ENCODE measurements around the gene CDCP1. TPM values are rescaled to one million over a fixed set of nuclear protein-coding genes. Genes with fewer than 3 reads are reported as not detected.
A peak's percentile ranks its signal among the peaks of the same experiment; 100 is the strongest.

The CDCP1 gene
- total and polyA plus RNA-seq, 8 donors, result 0.30 to 31.4 (median 0.57) TPM

DNA sequence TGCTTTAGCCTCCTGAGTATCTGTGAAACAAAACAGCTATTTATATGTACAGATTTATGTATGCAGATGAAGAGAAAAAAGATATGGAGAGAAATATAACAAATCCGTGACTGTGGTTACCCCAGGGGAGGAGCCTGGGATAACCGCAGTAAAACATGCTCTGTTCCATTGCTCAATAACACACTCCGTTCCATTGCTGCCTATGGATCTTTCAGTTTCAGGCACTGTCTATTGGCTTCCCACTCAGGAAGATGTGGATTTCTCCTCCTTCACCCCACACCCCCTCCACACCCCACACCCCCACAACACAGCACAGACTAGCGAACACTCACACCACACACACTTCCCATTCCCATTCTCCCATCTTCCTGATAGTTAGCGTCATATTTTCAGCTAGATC lies 47.9 kb downstream of the CDCP1 start:
- Histone ChIP-seq H3K4me3 (no peak overlapping the region), H3K4me1 (peaks cover 0 to 14% of the 10 kb centered on the region in 2 donors), H3K27ac (no peak overlapping the region), H3K9me3 (no peaks in the 10 kb centered on the region), H3K27me3 (no peaks in the 10 kb centered on the region), H3K36me3 (no peaks in the 10 kb centered on the region)
- DNase-seq (no peak), ATAC-seq (no peak)
- TF ChIP-seq, protein P1, sequence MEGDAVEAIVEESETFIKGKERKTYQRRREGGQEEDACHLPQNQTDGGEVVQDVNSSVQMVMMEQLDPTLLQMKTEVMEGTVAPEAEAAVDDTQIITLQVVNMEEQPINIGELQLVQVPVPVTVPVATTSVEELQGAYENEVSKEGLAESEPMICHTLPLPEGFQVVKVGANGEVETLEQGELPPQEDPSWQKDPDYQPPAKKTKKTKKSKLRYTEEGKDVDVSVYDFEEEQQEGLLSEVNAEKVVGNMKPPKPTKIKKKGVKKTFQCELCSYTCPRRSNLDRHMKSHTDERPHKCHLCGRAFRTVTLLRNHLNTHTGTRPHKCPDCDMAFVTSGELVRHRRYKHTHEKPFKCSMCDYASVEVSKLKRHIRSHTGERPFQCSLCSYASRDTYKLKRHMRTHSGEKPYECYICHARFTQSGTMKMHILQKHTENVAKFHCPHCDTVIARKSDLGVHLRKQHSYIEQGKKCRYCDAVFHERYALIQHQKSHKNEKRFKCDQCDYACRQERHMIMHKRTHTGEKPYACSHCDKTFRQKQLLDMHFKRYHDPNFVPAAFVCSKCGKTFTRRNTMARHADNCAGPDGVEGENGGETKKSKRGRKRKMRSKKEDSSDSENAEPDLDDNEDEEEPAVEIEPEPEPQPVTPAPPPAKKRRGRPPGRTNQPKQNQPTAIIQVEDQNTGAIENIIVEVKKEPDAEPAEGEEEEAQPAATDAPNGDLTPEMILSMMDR (IDR thresholded peaks at IDR 0.05), result no peak
- intact Hi-C loops (cut with DNase I), result no loop called here

DNA sequence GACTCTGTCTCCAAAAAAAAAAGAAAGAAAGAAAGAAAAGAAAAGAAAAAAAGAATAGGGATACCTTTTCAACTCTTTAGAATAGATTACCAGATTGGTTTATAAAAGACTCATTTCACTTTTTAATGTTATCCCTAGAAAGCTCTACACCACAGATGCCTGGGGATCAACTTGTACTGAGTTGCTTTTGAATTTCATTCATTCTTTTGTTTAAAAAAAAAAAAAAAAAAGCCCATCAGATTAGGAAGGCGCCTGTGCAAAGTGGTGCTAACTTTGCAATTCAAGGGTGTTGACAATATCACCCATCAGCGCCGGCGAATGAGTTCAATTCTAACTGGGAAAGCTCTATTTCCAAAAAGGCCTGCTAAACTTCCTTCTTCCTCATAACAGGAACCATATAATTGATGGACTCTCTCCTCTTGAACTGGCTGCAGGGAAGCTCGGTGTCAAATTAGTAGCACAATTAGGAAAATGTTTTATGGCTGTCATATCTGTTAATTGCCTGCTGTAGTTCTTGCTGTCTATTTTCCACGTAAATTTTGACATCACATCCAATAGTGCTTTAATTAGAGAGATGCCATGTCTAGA lies 48.8 kb downstream of the CDCP1 start:
- Histone ChIP-seq H3K27ac (no peak overlapping the region), H3K27me3 (no peaks in the 10 kb centered on the region), H3K9me3 (no peaks in the 10 kb centered on the region), H3K4me3 (no peak overlapping the region), H3K4me1 (peaks cover 0 to 14% of the 10 kb centered on the region in 2 donors), H3K36me3 (no peaks in the 10 kb centered on the region)
- TF ChIP-seq, protein P1 (IDR thresholded peaks at IDR 0.05), result no peak
- intact Hi-C loops (cut with DNase I), result no loop called here
- ATAC-seq (no peak), DNase-seq (no peak)

GRCh38 chr3:45095916-45096526 lies 50.2 kb downstream of the CDCP1 start:
- H3K36me3 ChIP-seq, result peaks cover 0 to 6% of the 10 kb centered on the region in 2 donors
- no peak overlapping the region for H3K27ac ChIP-seq
- no peaks in the 10 kb centered on the region for H3K27me3 ChIP-seq
- peaks cover 0 to 14% of the 10 kb centered on the region in 2 donors for H3K4me1 ChIP-seq
- ATAC-seq (no peak), DNase-seq (no peak)
- H3K9me3 ChIP-seq, result peaks cover 0 to 2% of the 10 kb centered on the region in 2 donors
- TF ChIP-seq, protein P1 (IDR thresholded peaks at IDR 0.05), result no peak
- intact Hi-C loops (cut with DNase I), result no loop called here
- H3K4me3 ChIP-seq, result no peak overlapping the region

GRCh38 chr3:45093176-45093575 lies 53.0 kb downstream of the CDCP1 start:
- H3K4me1 ChIP-seq, result peaks cover 0 to 12% of the 10 kb centered on the region in 2 donors
- H3K36me3 ChIP-seq, result peaks cover 0 to 19% of the 10 kb centered on the region in 2 donors
- peaks cover 0 to 2% of the 10 kb centered on the region in 2 donors for H3K9me3 ChIP-seq
- TF ChIP-seq, protein P1 (IDR thresholded peaks at IDR 0.05), result no peak
- no peak for DNase-seq
- intact Hi-C loops (cut with DNase I), result no loop called here
- H3K27ac ChIP-seq, result no peak overlapping the region
- no peaks in the 10 kb centered on the region for H3K27me3 ChIP-seq
- no peak overlapping the region for H3K4me3 ChIP-seq
- no peak for ATAC-seq

DNA sequence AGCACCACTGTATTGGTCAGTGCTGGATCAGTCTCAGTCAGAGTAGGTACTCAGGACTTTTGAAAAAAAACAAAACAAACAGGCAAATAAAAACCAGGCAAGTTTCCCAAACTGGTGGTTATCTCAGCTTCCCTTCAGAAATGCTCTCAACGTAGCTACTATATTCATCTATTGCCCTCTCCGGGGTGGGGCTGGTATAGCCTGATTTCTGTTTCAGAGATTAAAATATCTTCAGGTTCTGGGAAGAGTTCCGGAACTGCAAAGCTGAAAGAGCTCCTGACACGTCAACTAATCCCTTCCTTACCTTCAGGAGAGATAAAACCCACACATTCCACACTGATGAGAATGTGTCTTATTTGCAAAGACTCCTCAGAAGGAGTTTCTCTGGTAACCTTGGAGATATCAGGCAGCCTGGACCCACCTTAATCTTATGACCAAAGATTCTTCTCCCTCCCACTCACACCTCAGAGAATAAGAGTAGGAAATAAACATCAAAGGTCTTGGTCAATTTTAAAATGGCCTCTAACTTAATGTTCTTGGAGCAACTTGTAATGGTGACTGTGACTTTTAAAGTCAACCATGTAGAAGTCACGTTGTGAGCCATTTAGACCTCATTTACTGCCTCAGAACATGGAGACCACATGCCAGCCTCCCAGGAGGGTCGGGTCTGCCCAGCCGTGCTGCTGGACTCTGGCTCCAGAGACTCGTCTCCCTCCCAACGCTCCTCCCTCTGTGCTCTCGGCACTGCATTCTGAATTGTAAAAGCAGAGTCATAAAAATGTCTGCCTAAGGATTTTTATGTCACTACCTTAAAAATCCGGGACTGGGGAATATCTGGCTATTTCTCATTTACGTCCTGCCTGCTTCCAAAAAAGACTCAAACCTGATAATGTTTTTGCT lies 53.8 kb downstream of the CDCP1 start:
- peak; percentile 38 for ATAC-seq
- Histone ChIP-seq H3K9me3 (peaks cover 0 to 2% of the 10 kb centered on the region in 2 donors), H3K36me3 (peaks cover 0 to 19% of the 10 kb centered on the region in 2 donors), H3K27ac (no peak overlapping the region), H3K27me3 (no peaks in the 10 kb centered on the region), H3K4me1 (peaks cover 0 to 7% of the 10 kb centered on the region in 2 donors), H3K4me3 (no peak overlapping the region)
- intact Hi-C loops (cut with DNase I), result no loop called here
- TF ChIP-seq, protein P1 (IDR thresholded peaks at IDR 0.05), result no peak
- no peak for DNase-seq
